ENCODE measurements around the gene ZNF521.

DNA sequence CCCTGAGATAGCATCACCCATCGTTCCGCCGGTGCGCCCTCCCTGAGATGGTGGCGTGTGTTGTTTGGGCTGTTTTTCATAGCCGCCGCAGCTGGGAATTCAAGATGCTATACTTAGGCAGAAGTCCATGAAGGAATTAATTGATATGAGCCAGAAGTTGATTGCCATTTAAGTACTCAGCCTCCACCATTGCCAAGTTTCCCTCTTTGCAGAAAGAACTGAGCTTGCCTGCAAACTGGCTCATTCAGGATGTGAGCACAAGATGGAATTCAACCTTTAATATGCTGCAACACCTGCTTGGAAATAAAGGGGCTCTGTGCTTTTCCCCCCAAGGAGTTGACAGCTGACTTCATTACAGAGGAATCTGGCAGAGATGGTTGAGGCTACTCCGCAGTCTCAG lies 295.5 kb downstream of the ZNF521 start:
- TF ChIP-seq POLR2A (IDR thresholded peaks at IDR 0.05): no peak
- TF ChIP-seq, protein P1, sequence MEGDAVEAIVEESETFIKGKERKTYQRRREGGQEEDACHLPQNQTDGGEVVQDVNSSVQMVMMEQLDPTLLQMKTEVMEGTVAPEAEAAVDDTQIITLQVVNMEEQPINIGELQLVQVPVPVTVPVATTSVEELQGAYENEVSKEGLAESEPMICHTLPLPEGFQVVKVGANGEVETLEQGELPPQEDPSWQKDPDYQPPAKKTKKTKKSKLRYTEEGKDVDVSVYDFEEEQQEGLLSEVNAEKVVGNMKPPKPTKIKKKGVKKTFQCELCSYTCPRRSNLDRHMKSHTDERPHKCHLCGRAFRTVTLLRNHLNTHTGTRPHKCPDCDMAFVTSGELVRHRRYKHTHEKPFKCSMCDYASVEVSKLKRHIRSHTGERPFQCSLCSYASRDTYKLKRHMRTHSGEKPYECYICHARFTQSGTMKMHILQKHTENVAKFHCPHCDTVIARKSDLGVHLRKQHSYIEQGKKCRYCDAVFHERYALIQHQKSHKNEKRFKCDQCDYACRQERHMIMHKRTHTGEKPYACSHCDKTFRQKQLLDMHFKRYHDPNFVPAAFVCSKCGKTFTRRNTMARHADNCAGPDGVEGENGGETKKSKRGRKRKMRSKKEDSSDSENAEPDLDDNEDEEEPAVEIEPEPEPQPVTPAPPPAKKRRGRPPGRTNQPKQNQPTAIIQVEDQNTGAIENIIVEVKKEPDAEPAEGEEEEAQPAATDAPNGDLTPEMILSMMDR (IDR thresholded peaks at IDR 0.05): no peak
